Motor neuron (in vitro differentiated cells): ENCODE data around the gene LDHD. TPM values are rescaled to one million over a fixed set of nuclear protein-coding genes. Genes with fewer than 3 reads are reported as not detected.

Source experiments
- ATAC-seq, 8 experiments: fragments of 200-7000 bp; cut with Tn5 transposase; replicated peaks in 6 of 8; 2 replicates each; pipeline ENCODE4 v1.8.0; 2021; ENCODE audit warnings: mild to moderate bottlenecking in 8 of 8, moderate library complexity in 8 of 8
- H3K27ac ChIP-seq, 2 donors: fragments of 250-450 bp; sonication (Bioruptor Pico); 2 replicates each; pipeline ENCODE4 v1.9.0; 2021; ENCODE audit warnings: antibody characterized with exemption in 2 of 2, mild to moderate bottlenecking in 2 of 2, moderate library complexity in 1 of 2
- H3K4me1 ChIP-seq, 2 donors: fragments of 250-450 bp; sonication (Bioruptor Pico); replicated peaks in 1 of 2; 2 replicates each; pipeline ENCODE4 v1.6.1; 2021; ENCODE audit warnings: antibody characterized with exemption in 2 of 2, mild to moderate bottlenecking in 2 of 2, moderate library complexity in 1 of 2
- H3K4me3 ChIP-seq, 5 donors: fragments of 250-450 bp; sonication (Bioruptor Pico); 2 replicates each; pipeline ENCODE4 v1.9.0; 2021; ENCODE audit warnings: antibody characterized with exemption in 5 of 5, mild to moderate bottlenecking in 5 of 5, moderate library complexity in 4 of 5
- WGBS, 10 experiments: fragments of 450-650 bp; shearing (Covaris generic); methylation state at CpG; one replicate each; pipeline ENCODE4 v1.0.0; 2022; 5-methylcytosine and 5-hydroxymethylcytosine counted together
- in situ Hi-C, 9 experiments: fragments of 400-800 bp; cut with MboI; loops; one replicate each; pipeline ENCODE4 v1.15.0; 2021; ENCODE audit warnings: low sequenced_read_pairs in 9 of 9, low pct_unique_long_range_greater_than_20kb in 2 of 9; ENCODE audit not compliant: unreplicated experiment in 9 of 9
- total RNA-seq, 8 experiments: library from RNA; unstranded; fragments of 300-600 nt; gene quantifications; 2 replicates each; pipeline versions ENCODE4 v1.2.3 to v1.2.4, GENCODE V29; 2022

LDHD gene
- total RNA-seq, 8 experiments from 2014 or later: 0.33 to 2.8 (median 1.0) TPM

- H3K4me1 ChIP-seq: peaks cover 9 to 18% of the 10 kb centered on the region in 2 donors
- 0 to 100% (median 79%) methylated on average over 1 to 6 of the region's 11 CpGs; no CpG with 5 or more reads in 3 of the 10 experiments for WGBS, 10 experiments
- peak in 5 of 8 experiments; percentile 31 to 68 (median 51) for ATAC-seq
- in situ Hi-C loops: no loop called here
- H3K27ac ChIP-seq: no peak overlapping the region
- no peak overlapping the region for H3K4me3 ChIP-seq
Observed at GRCh38 chr16:75070012-75070841, 46.4 kb downstream of the LDHD start.

GRCh38 chr16:75068085-75069031 lies 48.2 kb downstream of the LDHD start:
- no peak for ATAC-seq
- H3K4me3 ChIP-seq: no peak overlapping the region
- no peak overlapping the region for H3K27ac ChIP-seq
- H3K4me1 ChIP-seq: peaks cover 1 to 6% of the 10 kb centered on the region in 2 donors
- in situ Hi-C loops: no loop called here
- WGBS, 10 experiments: 50 to 100% (median 88%) methylated on average over 1 to 8 of the region's 10 CpGs; no CpG with 5 or more reads in 1 of the 10 experiments

- no peak for ATAC-seq
- in situ Hi-C loops: no loop called here
- no peak overlapping the region for H3K27ac ChIP-seq
- no peak overlapping the region for H3K4me3 ChIP-seq
- WGBS, 10 experiments: 65 to 100% (median 87%) methylated on average over 2 to 5 of the region's 6 CpGs; no CpG with 5 or more reads in 2 of the 10 experiments
- peaks cover 0 to 4% of the 10 kb centered on the region in 2 donors for H3K4me1 ChIP-seq
Observed at GRCh38 chr16:75066861-75067447, 49.6 kb downstream of the LDHD start.

DNA sequence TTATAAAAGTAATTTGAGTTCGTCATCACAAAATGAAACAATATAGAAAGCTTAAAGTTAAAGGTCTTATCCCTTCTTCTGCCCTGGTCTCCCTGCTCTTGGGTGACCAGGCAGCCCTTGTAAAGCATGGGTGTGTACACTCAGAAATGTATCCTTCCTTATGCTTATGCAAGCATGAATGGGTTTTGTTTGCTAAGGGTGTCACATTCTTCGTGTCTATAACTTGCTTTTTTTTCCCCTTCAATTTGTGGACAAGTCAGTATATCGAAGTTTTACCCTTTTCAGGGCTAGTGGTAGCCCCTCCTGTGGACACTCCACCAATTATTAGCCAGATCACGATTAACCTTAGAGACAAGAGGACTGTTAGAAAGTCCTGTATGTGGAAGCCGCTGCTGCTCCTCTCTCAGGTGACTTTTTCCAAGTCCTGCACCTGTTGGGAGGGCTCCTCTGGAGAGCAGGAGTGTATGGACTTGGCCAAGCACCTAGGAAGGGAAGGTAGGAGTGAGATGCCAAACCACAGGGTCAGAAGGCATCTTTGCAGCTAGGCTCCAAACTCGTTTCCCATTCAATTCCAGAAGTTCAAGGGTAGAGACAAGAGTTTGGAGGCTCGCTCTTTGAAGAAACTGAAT lies 50.9 kb downstream of the LDHD start:
- ATAC-seq: peak in 3 of 8 experiments; percentile 74 to 96 (median 80)
- WGBS, 10 experiments: 55 to 100% (median 93%) methylated on average over 1 to 6 of the region's 7 CpGs
- H3K4me1 ChIP-seq: peaks cover 0 to 4% of the 10 kb centered on the region in 2 donors
- in situ Hi-C loops: no loop called here
- no peak overlapping the region for H3K4me3 ChIP-seq
- no peak overlapping the region for H3K27ac ChIP-seq

DNA sequence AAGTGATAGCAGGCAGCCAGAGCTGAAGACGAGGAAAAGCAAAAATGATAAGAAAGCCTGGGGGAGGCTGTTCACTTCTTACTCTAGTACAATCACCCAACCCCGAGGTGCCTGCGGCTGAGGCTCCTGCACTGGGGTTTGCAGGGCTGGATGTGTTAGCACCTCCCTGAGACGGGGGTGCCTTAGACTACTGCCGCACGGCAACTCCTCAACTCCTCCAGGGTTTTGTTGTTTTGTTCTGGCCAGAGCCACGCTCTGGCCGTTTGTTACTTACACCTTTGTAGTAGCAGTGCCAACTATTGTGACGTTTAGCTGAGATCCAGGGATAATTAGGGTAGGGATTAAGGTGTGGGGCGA lies 51.5 kb downstream of the LDHD start:
- WGBS, 10 experiments: 53 to 100% (median 72%) methylated on average over 2 to 8 of the region's 10 CpGs; no CpG with 5 or more reads in 2 of the 10 experiments
- Histone ChIP-seq H3K4me3 (no peak overlapping the region), H3K4me1 (peaks cover 0 to 1% of the 10 kb centered on the region in 2 donors), H3K27ac (no peak overlapping the region)
- ATAC-seq: peak in 1 of 8 experiments; percentile 37
- in situ Hi-C loops: no loop called here

- in situ Hi-C loops: no loop called here
- Histone ChIP-seq H3K27ac (no peak overlapping the region), H3K4me1 (no peaks in the 10 kb centered on the region), H3K4me3 (no peak overlapping the region)
- ATAC-seq: no peak
- 81 to 100% (median 89%) methylated on average over 2 to 12 of the region's 15 CpGs; no CpG with 5 or more reads in 1 of the 10 experiments for WGBS, 10 experiments
Observed at GRCh38 chr16:75064403-75065148, 52.0 kb downstream of the LDHD start.

DNA sequence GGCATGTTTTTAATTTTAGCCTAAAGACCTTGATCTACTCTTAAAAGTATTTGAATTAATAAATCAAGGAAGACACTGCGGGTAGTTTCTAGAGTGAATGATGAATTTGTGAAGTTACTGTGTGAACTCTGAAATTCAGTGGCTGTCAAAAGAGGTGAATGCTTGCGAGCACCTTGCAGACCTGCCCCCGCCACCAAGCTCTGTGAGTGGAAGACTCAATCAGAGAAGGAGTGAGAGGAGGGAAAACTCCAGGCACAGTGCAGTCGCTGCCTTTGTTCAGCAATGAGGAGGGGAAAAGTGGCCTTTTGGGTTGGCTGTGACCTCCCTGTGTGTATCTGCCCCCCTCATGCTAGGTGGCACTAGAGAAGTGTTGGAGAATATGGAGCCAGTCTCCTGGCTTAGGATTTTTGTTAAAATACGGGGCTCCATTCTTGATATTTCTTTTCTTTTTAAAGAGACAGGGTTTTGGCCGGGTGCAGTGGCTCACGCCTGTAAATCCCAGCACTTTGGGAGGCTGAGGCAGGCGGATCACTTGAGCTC lies 53.0 kb downstream of the LDHD start:
- Histone ChIP-seq H3K27ac (peak overlapping the region in 1 of 2 donors; percentile 26), H3K4me1 (no peaks in the 10 kb centered on the region), H3K4me3 (no peak overlapping the region)
- WGBS, 10 experiments: 40 to 100% (median 100%) methylated on average over 1 to 7 of the region's 8 CpGs; no CpG with 5 or more reads in 1 of the 10 experiments
- in situ Hi-C loops: no loop called here
- no peak for ATAC-seq

DNA sequence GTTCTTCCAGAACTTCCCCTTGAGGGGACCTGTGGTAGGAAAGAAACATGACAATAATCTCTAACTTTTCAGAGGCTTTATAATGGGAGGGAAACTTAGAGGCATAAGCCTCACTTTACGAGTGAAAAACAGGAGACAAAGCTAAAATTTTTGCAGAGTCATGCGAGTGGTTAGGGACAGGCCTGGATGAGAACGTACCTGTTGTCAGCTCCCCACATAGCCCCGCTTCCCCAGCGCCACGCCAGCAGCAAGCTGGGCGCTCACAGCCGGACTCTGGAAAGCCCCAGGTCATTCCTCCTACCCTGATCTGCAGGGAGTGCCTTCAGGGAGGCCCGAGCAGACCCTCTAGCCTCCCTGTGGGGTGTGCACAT lies 53.6 kb downstream of the LDHD start:
- 75 to 100% (median 94%) methylated on average over 1 to 9 of the region's 9 CpGs; no CpG with 5 or more reads in 2 of the 10 experiments for WGBS, 10 experiments

GRCh38 chr16:75062135-75062975 lies 54.2 kb downstream of the LDHD start:
- 71 to 100% (median 90%) methylated on average over 3 to 13 of the region's 22 CpGs; no CpG with 5 or more reads in 1 of the 10 experiments for whole genome bisulfite sequencing, 10 experiments

More for the DNA sequence above, 53.6 kb downstream of the LDHD start:
- H3K27ac ChIP-seq: no peak overlapping the region
- no peaks in the 10 kb centered on the region for H3K4me1 ChIP-seq
- ATAC-seq: no peak
- in situ Hi-C loops: no loop called here
- no peak overlapping the region for H3K4me3 ChIP-seq

More at GRCh38 chr16:75062135-75062975, 54.2 kb downstream of the LDHD start:
- Histone ChIP-seq H3K4me3 (no peak overlapping the region), H3K27ac (no peak overlapping the region), H3K4me1 (no peaks in the 10 kb centered on the region)
- in situ Hi-C loops: no loop called here
- no peak for ATAC-seq
